Activated CD8-positive, alpha-beta memory T cell treated with anti-CD3 and anti-CD28 coated beads, Interleukin-2, amount 50 U/mL, for 48 hours (primary cell): Measurements from ENCODE around the gene ACAN.
A peak's percentile ranks its signal among the peaks of the same experiment; 100 is the strongest.

ENCODE experiments used
- DNase-seq: peaks from one replicate; pipeline ENCODE4 v3.0.0-alpha.2; 2020

The ACAN gene

DNA sequence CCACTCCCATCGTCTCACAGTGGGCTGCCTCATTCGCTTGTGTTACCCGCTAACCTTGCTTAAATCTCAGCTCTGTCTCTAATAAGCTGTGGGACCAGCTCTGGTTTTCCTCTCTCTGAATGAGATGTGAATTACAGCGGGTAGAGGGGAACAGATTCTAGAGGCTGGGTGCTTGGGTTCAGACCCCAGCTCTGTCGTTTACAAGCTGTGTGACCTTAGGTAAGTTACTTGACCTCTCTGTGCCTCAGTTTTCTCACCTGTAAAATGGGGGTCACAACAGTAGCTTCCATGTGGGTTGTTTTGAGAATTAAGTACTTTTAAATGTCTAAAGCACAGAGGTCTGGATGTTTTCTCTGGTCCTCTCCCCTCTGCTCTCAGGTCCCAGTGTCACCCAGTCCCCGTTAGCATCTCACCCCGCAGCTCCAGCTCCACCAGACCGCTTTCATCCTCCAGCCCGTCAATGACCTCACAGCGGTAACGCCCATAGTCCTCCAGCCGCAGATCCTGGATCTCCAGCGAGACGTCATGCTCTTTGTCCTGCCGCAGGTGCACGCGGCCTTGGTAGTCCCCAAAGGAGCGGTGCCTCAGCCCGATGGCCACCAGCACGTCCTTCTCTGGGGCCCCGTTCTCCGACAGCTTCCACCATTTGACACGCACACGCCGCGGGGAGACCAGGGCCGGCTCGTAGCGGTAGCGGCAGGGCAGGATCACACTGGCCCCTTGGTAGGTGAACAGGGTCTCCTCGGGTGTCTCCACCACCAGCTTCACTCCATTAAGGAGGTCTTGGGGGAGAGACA lies 77.9 kb downstream of the ACAN start:
- DNase-seq, result no peak

DNA sequence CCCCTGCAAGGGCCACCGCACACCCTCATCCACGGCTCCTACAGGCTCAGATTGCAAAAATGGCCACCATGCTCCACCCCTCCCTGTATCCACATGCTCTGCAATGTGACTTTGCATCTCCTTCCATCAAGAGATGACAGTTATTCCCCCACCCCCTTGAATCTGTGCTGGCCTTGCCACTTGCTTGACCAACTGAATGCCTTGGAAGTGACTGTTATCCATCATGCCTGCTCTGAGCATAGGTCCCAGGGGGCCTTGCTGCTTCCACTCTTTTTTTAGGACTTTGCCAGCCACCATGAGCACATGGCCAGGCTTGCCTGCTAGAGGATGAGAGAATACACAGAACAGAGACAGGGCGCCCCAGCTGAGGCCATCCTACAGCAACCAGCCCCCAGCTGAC lies 78.5 kb downstream of the ACAN start:
- no peak for DNase-seq

DNA sequence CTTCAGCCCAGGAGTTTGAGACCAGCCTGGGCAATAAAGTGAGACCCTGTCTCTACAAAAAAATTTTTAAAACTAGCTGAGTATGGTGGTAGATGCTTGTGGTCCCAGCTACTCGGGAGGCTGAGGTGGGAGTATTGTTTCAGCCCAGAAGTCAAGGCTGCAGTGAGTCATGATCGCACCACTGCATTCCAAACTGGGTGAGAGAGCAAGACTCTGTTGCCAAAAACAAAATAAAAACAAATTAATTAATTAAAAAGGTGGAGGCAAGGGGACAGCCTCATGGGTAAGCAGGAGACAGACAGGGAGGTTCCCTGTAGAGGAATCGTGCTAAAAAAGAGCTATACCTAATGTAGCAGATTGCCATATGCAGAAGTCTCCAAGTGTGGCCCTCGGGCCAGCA lies 79.5 kb downstream of the ACAN start:
- DNase-seq, result no peak

DNA sequence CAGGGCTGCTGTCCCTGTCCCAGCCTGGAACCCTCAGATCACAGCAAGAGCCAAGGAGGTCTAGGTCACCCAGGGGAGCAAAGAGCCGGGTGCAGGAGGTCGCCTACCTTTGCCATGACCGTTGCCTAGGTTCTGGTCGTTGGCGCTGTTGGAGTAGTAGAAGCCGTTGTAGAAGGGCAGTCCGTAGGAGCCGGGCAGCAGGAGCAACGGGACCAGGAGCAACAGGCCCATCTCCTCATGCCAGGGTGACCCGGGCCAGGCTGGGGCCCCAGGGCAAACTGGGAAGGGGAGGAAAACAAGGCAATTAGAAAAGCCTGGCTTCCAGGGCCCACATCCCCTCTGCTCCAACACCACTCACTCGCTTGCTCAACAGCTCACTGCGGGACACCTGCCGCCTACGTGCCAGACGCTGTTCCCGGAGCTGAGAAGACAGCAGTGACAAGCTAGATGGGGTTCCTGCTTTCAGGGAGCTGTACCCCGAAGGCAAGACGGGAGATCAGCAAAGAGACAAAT lies 83.9 kb downstream of the ACAN start:
- DNase-seq, result no peak

DNA sequence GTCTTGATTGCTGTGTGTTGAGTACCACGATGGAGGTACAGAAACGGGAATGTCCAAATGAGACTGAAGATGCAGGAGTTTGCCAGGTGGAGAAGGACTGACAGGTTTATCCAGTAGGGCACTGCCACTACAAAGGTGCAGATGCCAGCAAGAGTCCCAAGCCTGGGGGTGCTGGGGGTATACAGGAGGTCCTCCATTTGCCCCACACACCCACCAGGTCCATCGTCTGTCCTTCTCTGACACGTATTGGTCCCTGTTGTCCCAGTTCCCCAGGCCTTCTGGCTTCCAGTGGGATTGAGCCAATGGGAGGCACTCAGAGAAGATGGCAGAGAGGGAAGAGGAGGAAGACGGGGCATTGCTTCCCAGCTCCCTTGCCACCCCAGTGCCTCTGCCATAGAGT lies 85.5 kb downstream of the ACAN start:
- DNase-seq, result no peak

DNA sequence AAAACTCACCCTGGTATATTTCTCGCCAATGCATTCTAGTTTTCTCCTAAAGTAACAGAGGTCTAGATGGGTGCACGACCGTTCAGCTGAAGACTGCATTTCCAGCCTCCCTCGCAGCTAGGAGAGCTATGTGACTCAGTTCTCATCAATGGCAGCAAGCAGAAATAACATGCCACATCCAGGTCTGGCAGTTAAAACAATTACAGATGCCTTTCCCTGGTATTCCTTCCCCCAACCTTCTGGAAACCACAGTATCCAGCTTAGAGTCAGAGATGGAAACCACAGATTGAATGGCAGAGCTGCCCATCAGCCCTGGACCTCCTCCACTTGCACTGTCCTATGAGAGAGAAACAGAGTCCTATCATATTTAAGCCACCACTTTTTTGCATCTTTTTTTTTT lies 87.3 kb downstream of the ACAN start:
- DNase-seq, result no peak

DNA sequence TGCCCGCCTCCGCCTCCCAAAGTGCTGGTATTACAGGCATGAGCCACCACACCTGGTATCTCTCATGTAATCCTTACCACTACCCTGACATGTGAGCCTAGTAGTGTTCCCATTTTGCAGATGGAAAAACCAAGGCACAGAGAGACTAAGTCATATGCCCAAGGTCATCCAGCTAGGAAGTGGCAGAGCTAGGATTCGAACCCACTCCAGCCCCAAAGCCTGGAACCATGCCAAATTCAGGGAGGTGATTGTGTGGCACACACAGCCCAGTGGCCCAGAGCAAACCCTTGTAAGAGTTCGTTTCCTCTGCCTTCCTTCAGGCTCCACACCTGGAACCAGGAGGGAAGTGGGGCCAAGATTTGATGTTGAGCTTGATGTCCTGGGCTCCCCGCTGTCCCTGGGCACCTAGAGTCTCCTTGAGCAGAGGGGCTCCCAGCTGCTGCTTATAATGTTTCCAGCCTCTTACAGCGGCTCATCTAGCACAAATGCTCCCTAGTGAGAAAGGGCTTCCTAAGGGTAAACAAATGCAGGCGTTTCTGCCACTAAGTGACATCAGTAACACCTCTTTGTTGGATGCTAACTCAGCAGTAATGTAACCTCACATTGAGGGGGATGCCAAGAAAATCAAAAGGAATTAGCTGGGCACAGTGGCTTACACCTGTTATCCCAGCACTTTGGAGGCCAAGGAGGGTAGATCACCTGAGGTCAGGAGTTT lies 88.5 kb downstream of the ACAN start:
- no peak for DNase-seq

DNA sequence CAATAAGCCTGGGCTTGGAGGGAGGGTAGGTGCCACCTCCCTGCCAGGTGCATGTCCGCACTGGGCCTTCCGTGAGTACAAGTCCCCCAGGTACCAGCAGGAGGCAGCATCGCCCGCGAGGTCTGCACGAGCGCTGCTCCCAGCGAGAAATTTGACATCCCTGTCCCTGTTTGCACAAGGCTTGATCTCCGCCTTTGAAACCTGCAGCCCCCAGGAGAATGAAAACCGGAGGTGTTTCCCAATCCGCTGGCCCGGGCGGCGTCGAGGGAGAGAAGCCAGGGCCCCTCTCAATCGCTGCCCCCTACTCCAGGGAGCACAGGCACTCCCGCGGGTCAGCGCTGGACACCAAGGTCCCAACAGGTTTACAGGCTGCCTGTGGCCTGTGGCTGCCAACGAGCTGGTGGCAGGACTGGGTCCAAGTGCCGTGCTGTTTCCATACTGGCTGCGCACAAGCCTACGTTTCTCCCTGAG lies 91.1 kb downstream of the ACAN start:
- DNase-seq, result peak; percentile 91

DNA sequence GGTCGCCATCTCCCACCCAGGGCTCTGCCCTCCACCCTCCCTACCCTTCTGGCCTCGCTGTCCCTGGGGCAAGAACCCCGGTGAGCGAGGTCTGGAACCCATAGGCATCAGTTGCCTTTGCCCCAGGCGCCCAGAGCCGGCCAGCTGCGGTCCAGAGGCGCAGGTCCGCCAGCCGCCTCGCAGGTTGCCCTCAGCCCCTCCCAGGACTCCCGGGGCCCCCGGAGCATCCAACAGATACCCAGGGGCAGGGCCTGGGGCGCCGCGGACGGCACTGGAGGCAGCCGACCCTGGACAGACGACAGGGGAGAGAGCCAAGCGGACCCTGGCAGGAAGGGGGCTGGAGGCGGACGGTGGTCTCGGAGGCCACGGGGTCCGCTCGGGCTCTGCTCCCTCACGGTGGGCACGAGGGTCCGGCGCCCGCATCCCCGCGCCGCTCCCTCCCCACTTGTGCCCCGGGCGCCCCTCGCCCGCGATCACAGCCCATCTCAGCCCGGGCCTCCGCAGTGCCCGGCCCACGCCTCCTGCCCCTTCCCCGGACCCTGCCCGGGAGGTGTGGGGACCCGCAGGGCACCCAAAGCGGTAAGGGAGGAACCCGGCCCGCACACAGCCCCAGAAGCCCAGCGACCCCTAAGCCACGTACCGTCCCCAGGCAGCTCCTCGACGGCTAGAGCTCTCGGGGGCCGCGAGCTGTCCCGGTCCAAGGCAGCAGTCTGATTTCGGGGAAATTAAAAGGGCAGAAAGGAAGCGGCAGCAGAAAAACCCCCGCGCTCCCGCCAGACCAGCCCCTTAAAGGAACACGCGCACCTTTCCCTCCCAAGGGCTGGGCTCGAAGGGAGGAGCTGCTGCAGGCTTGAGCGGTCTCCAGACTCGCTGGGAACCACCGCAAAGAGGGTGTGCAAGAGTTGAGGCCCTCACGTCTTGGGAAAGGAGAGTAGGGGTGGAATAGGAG lies 91.9 kb downstream of the ACAN start, which contains the start of gene HAPLN3:
Gene HAPLN3 (minus strand): TSS at position 726 of the 949 bp plus-strand sequence. CDS start 8,246 bp downstream, outside the sequence.
- peak; percentile 82 for DNase-seq

DNA sequence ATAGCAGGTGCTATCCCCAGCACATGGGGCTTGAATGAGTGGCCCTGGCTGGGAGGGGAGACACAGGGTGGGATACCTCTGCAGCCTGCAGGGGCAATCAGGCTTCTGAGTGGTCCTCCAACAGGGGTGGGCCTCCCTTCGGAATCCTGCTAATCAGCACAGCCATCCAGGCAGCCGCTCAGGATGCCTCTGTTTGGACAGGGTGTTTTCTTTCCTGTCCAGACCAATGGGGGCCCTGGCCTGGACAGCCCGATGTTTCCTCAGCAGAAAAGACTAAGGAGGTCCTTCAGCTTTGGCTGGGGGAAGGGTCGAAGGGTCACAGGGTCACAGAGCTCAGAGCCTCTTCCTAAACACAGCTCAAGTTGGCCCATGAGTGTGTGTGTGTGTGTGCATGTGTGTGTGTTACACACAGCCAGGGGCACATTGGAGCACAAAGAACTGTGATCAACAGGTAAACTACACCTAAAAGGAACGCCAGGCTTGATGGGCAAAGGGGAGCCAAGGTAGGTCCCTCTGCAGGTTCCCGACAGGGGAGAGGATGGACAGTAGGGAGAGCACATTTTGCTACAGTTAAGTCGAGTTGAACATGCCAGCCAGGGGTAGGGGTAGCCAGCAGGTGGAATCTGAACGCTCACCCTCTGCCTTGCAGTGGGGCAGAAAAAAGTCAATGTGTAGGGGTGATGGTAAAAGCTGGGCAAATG lies 93.2 kb downstream of the ACAN start:
- no peak for DNase-seq

DNA sequence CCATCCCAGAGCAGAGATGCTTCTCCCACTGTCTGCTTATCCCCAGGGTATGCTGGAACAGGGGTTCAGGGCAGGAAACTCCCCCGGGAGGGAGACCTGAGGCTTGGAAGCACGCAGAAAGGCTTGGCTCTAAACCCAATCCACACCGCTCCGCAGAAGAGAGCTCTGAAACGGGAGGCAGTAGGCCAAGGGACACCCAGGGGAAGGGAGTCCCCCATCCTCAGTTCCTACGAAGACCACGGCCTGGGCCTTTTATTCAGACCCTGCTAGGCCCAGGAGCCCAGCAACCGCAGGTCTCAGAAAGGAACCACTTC lies 93.9 kb downstream of the ACAN start:
- no peak for DNase-seq

DNA sequence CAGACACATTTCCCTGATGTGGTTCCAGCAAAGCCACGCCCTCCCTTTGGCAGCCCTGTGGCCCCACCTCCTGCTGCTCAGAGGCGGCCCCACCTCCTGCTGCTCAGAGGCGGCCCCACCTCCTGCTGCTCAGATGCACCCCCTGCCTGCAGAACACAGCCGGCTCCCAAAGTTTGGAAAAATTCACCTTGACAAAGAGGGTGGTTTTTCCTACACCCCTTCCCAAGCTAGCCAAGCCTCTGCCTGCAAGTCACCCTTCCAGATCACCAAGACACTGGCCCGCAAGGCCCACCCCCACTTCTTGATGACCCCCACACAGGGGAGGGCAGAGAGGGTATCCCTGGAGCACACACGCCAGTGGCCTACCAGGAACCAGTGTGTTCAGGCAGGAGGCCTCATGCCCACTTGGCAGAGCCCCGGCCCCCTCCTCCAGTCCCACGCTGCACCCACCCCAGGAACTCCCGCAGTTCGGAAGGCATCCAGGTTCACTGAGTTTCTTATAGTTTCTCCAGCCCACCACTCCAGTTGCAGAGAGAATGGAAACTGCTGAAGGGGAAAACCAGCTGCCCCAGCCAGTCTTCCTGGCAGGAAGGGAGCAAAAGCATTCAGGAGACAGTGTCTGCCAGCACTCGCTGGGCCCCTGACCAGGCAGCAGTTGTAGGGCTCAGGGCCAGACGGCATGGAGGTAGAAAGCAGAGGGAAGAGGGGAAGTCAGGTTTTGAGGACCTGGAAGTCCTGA lies 94.4 kb downstream of the ACAN start:
- DNase-seq, result peak; percentile 88

DNA sequence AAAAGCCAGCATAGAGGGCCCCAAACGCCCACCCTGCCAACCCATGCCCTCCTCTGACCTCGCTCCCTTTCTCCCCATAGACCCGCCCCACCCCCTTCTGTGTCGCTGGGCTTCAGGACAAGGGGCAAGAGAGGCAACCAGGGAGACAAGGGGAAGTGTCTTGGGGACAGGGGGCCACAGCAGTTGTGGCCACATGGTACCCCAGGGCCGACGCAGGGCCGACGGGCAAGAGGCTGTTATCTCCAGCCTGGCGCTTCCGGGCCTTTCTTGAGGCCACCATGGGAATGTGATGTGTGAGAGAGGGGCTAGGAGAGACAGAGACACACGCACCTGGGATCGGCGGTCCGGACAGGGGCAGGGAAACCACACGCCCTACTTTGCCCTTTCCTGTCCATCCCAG lies 95.5 kb downstream of the ACAN start:
- no peak for DNase-seq

DNA sequence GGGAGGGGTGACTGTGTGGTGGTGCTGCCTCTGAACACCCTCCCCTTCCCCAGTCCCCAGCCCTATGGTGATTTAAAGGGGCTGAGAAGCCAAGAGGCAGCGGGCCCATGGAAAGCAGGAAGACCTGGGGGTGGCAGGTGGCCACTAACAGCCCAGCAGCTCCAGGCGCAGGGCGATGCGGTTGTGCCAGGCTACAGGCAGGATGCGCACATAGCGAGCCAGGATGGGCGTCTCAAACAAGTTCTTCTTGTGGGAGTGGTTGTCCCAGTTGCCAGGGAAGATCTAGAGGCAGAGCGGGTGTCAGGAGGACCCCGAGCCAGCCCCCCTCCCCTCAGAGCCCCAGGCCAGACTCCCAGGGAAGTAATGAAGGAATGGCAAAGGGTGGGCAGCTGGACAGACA lies 96.0 kb downstream of the ACAN start:
- no peak for DNase-seq

DNA sequence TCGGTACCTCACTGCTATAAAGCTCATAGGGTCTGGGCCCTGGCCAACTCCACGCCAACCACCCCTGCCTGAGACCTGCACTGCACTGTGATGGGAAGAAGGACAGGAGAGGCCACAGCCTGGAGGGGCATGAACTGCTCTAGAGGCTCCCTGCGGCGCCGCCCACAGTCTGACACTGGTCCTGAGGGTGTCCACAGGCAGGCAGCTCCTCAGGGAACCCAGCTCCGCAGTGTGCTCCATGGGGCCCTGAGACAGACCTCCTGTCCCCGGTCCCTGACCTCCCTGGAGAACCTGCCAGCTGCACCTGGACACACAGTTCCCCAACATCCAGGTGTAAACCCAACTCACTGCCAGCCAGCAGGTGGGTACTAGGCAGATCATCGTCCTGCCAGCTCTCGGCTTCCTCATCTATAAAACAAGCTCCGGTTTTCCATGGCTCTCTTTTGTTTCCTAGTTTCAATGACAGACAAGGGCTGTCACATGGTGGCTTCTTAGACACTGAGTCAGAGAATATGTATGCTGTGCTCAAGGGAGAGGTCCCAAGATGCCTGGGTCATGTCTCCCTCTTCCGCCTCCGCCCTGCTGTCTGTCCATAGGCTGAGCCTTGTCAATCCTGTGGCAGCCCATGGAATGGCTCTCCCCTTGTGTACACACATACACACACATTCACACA lies 97.2 kb downstream of the ACAN start:
- no peak for DNase-seq

DNA sequence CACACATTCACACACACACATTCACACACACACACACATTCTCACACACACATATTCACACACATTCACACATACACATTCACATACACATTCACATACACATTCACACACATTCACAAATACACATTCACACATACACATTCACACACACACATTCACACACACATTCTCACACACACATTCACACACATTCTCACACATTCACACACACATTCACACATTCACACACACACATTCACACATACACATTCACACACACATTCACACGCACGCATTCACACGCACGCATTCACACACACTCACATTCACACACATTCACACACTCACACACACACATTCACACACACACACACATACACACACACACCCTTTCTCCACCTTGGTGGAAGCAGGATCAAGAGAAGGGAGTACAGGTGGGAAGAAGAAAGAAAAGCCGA lies 97.8 kb downstream of the ACAN start:
- no peak for DNase-seq

DNA sequence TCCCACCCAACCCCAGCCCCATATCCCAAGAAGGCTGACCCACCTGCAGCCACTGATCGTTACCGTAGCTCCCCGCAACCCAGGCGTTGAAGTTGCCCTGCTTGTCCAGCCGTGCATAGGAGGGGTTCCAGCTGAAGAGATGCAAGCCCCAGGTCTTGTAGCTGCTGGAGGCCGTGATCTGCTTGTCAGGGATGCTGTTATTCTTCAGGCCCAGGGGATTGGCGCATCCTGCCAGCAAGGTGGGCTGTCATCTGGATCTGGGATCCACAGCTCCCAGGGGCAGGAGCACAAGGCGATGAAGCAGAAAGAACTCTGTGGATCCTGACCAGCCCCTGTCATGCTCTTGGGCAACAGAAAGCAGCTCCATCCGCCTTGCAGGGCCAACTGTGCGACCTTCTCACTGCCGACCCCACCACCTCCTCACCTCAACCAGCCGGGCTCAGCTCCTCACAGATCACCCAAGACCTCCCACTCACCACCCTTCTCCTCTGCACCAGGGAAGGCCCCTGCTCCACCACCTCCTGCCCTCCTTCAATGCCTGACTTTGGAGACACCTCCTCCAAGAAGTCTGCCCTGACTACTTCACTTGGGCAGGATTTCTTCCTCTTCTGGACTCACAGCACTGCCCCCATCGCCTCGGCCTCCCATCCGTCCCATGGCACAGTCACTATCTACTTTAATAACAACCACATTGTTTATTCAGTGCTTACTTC lies 98.4 kb downstream of the ACAN start:
- no peak for DNase-seq

DNA sequence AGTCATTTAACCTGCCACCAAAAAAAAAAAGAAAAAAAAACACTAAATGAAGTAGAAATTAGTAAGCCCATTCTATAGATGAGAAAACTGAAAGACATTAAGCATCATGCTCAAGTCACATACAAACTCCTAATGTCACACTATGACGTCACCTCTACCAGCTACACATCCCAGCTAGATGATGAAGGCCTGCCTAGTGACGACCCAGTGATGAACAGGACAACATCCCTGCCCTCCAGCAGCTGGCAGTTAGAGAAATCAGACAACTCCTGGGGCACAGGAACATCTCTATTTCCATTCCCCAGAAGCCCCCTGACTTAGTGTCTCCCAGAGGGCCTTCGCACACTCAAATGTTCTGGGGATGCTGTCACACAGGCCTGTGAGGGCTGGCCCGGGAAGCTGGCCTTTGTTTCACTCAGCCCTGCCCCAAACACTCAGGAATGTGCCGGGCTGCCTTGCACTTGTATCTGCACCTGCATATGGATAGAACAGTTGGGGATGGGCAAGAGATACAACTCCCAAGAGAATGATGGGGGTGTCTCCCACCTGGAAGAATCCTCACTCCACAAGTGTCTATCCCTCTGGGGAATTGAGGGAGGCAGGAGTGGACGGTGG lies 99.1 kb downstream of the ACAN start:
- DNase-seq, result no peak

DNA sequence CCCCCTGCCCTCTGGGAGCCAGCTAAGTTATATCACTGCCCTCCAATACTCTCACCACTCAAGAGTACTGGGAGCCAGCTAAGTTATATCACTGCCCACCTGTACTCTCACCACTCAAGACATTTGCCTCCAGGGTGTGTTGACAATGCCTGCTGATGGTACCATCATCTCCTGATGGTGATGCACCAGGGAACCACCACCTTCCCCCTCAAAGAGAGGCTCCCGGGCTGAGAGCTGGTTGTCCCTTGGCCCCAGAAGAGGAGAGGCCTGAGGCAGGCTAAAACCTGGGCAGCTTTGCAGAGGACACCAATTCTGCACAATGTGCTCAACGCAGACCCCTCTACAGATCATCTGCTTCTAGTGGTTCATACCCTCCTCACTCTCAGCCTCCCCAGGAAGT lies 99.6 kb downstream of the ACAN start:
- DNase-seq, result no peak

DNA sequence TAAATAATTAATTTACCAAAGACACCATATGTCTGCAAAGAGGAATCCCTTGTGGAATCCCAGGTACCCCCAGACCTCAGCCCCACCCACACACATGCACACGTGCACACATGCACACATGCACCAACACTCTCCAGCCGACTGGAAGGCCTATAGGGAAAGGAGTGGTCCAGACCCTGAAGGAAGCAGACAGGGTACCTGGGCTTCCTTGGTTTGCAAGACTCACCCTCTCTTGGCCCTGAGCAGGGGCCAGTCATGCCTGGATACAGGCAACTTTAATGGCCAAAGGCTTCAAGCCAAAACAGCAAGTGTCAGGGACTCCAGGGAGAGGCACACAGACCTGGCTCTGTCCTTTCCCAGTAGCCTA lies 101.0 kb downstream of the ACAN start:
- no peak for DNase-seq
